ENCODE data around the gene PBX1.

Gene PBX1

GRCh38 chr1:164759144-164759920 is 200.3 kb downstream of the PBX1 start:
- Histone ChIP-seq H3K27me3 (ENCODE audit: control insufficient read depth, low read length) (no peaks in the 10 kb centered on the region), H3K4me3 (ENCODE audit: low read length) (no peak overlapping the region), H3K79me2 (ENCODE audit: control insufficient read depth, low read length) (no peaks in the 10 kb centered on the region), H3K9me2 (replicated peaks; ENCODE audit: control insufficient read depth, low read length) (no peaks in the 10 kb centered on the region), H4K20me1 (ENCODE audit: control insufficient read depth, insufficient read depth, low read depth, low read length) (no peaks in the 10 kb centered on the region), H3K4me1 (ENCODE audit: control insufficient read depth, low read length) (no peaks in the 10 kb centered on the region), H3K9me3 (ENCODE audit: control insufficient read depth, insufficient read depth, low read length) (no peaks in the 10 kb centered on the region), H3K36me3 (ENCODE audit: control insufficient read depth, low read length) (no peaks in the 10 kb centered on the region), H3F3A (ENCODE audit: control insufficient read depth, insufficient read depth) (no peaks in the 10 kb centered on the region), H3K4me2 (ENCODE audit: low read length) (no peak overlapping the region), H3K27ac (ENCODE audit: low read depth, low read length) (no peak overlapping the region)
- TF ChIP-seq CTCF (IDR thresholded peaks at IDR 0.05; ENCODE audit: low read depth, low read length, poor library complexity, severe bottlenecking) (no peak), EZH2phosphoT487 (IDR thresholded peaks at IDR 0.05; ENCODE audit: borderline replicate concordance, low read length) (no peak)

GRCh38 chr1:164759979-164760469 is 201.0 kb downstream of the PBX1 start:
- Histone ChIP-seq H4K20me1 (ENCODE audit: control insufficient read depth, insufficient read depth, low read depth, low read length) (no peaks in the 10 kb centered on the region), H3K27me3 (ENCODE audit: control insufficient read depth, low read length) (no peaks in the 10 kb centered on the region), H3F3A (ENCODE audit: control insufficient read depth, insufficient read depth) (no peaks in the 10 kb centered on the region), H3K9me3 (ENCODE audit: control insufficient read depth, insufficient read depth, low read length) (no peaks in the 10 kb centered on the region), H3K4me3 (ENCODE audit: low read length) (no peak overlapping the region), H3K27ac (ENCODE audit: low read depth, low read length) (no peak overlapping the region), H3K9me2 (replicated peaks; ENCODE audit: control insufficient read depth, low read length) (no peaks in the 10 kb centered on the region), H3K4me2 (ENCODE audit: low read length) (no peak overlapping the region), H3K36me3 (ENCODE audit: control insufficient read depth, low read length) (no peaks in the 10 kb centered on the region), H3K79me2 (ENCODE audit: control insufficient read depth, low read length) (no peaks in the 10 kb centered on the region), H3K4me1 (ENCODE audit: control insufficient read depth, low read length) (no peaks in the 10 kb centered on the region)
- TF ChIP-seq CTCF (IDR thresholded peaks at IDR 0.05; ENCODE audit: low read depth, low read length, poor library complexity, severe bottlenecking) (no peak), EZH2phosphoT487 (IDR thresholded peaks at IDR 0.05; ENCODE audit: borderline replicate concordance, low read length) (no peak)

GRCh38 chr1:164760569-164760968 is 201.6 kb downstream of the PBX1 start:
- Histone ChIP-seq H3K79me2 (ENCODE audit: control insufficient read depth, low read length) (no peaks in the 10 kb centered on the region), H3K9me2 (replicated peaks; ENCODE audit: control insufficient read depth, low read length) (no peaks in the 10 kb centered on the region), H3K4me2 (ENCODE audit: low read length) (no peak overlapping the region), H3K36me3 (ENCODE audit: control insufficient read depth, low read length) (no peaks in the 10 kb centered on the region), H3K9me3 (ENCODE audit: control insufficient read depth, insufficient read depth, low read length) (no peaks in the 10 kb centered on the region), H3K27ac (ENCODE audit: low read depth, low read length) (no peak overlapping the region), H3K4me3 (ENCODE audit: low read length) (no peak overlapping the region), H3K27me3 (ENCODE audit: control insufficient read depth, low read length) (no peaks in the 10 kb centered on the region), H4K20me1 (ENCODE audit: control insufficient read depth, insufficient read depth, low read depth, low read length) (no peaks in the 10 kb centered on the region), H3K4me1 (ENCODE audit: control insufficient read depth, low read length) (no peaks in the 10 kb centered on the region), H3F3A (ENCODE audit: control insufficient read depth, insufficient read depth) (no peaks in the 10 kb centered on the region)
- TF ChIP-seq EZH2phosphoT487 (IDR thresholded peaks at IDR 0.05; ENCODE audit: borderline replicate concordance, low read length) (no peak), CTCF (IDR thresholded peaks at IDR 0.05; ENCODE audit: low read depth, low read length, poor library complexity, severe bottlenecking) (no peak)

All from DOHH2 (cell line).